Cardiac muscle cell (in vitro differentiated cells and primary cell): Measurements from ENCODE around the gene ANKRD2. TPM values are rescaled to one million over a fixed set of nuclear protein-coding genes. Genes with fewer than 3 reads are reported as not detected.

Source experiments
- DNase-seq, 2 donors: peaks; one replicate each; pipeline versions ENCODE4 v3.0.0 to v3.0.0-alpha.2; 2010 to 2017; ENCODE audit warnings: low read depth in 1 of 2, low spot score in 1 of 2
- H3K27ac ChIP-seq: fragments of 200-600 bp; sonication (generic); 2 replicates; pipeline ENCODE4 v1.5.1; 2016
- H3K27me3 ChIP-seq: fragments of 200-600 bp; sonication (generic); 2 replicates; pipeline ENCODE4 v1.6.0; 2016; ENCODE audit warnings: control low read depth
- H3K36me3 ChIP-seq: fragments of 200-600 bp; sonication (generic); 2 replicates; pipeline ENCODE4 v1.5.1; 2016; ENCODE audit warnings: control low read depth
- H3K4me1 ChIP-seq: fragments of 200-600 bp; sonication (generic); 2 replicates; pipeline ENCODE4 v1.8.1; 2017; ENCODE audit warnings: low read depth, mild to moderate bottlenecking, mixed run types
- H3K4me3 ChIP-seq: fragments of 200-600 bp; sonication (generic); 2 replicates; pipeline ENCODE4 v1.5.1; 2016; ENCODE audit warnings: mild to moderate bottlenecking
- H3K9me3 ChIP-seq: fragments of 200-600 bp; sonication (generic); 2 replicates; pipeline ENCODE4 v1.5.1; 2017; ENCODE audit warnings: low read depth, mild to moderate bottlenecking, control low read depth
- CTCF ChIP-seq: IDR thresholded peaks from 2 replicates; pipeline ENCODE4 v1.5.1; 2012; ENCODE audit warnings: low read depth, mild to moderate bottlenecking, low read length
- polyA plus RNA-seq: library from polyadenylated mRNA; unstranded; fragments of >200 nt; fragmentation: Nextera tagmentation; extraction: Ambion mirVana; gene quantifications from 2 replicates; pipeline ENCODE4 v1.2.1, GENCODE V29; 2016
- total RNA-seq: library from RNA; depleted of rRNA; stranded (reverse); fragments of >200 nt; gene quantifications from 2 replicates; pipeline ENCODE4 v1.2.3, GENCODE V29; 2016

The ANKRD2 gene
- total and polyA plus RNA-seq, 2 experiments from 2014 or later, result not detected

DNA sequence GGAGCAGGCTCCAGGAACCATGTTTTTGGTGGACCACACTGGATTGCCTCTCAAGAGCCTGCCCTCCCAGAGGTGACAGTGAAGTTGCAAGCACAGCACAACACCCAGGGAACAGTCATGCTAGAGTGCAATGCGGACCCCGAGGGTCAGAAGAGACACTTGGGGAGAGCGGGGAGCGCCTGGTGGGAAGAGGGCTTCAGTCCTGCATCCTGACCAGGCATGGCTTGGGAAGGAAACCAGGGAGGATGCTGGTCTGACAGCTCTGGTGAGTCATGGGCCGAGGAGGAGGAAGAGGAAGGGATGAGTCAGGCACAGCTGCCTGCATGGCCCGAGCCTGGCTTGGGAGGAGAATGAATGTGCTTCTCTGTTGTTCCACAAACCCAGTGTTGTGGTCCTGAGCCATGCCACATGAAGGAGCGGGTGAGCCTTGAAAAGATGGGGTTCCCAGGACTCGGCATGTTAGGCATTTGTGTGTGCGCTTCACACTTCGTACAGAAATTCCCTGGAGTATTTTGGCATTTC is 29.5 kb upstream of the ANKRD2 start:
- H3K27ac ChIP-seq, result no peak overlapping the region
- H3K4me1 ChIP-seq, result peaks cover 3% of the 10 kb centered on the region
- no peaks in the 10 kb centered on the region for H3K27me3 ChIP-seq
- no peaks in the 10 kb centered on the region for H3K36me3 ChIP-seq
- peak in 1 of 2 donors; percentile 97 for DNase-seq
- H3K4me3 ChIP-seq, result no peak overlapping the region
- TF ChIP-seq CTCF, result no peak
- H3K9me3 ChIP-seq, result no peaks in the 10 kb centered on the region

- Histone ChIP-seq H3K9me3 (no peaks in the 10 kb centered on the region), H3K36me3 (no peaks in the 10 kb centered on the region), H3K4me3 (no peak overlapping the region), H3K27ac (no peak overlapping the region), H3K4me1 (peaks cover 24% of the 10 kb centered on the region), H3K27me3 (no peaks in the 10 kb centered on the region)
- TF ChIP-seq CTCF, result no peak
- no peak for DNase-seq
Measured at GRCh38 chr10:97546456-97547270, 25.9 kb upstream of the ANKRD2 start.

DNA sequence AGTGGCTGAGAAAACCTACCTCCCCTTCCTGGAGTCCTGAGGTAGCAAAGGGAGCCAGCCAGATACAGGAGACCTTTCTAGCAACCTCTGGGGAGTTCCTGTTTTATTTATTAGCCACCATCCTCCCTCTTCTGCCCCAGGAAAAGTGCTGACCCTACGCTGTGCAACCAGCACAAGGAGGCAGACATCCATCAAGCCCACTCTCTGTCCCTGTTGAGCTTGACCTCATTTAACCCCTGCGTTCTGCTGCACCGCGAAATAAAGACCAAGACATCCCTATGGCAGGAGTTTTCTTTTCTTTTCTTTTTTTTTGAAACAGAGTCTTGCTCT is 25.3 kb upstream of the ANKRD2 start:
- Histone ChIP-seq H3K4me1 (peaks cover 25% of the 10 kb centered on the region), H3K36me3 (no peaks in the 10 kb centered on the region), H3K4me3 (no peak overlapping the region), H3K27me3 (no peaks in the 10 kb centered on the region), H3K9me3 (no peaks in the 10 kb centered on the region), H3K27ac (no peak overlapping the region)
- no peak for TF ChIP-seq CTCF
- DNase-seq, result no peak

DNA sequence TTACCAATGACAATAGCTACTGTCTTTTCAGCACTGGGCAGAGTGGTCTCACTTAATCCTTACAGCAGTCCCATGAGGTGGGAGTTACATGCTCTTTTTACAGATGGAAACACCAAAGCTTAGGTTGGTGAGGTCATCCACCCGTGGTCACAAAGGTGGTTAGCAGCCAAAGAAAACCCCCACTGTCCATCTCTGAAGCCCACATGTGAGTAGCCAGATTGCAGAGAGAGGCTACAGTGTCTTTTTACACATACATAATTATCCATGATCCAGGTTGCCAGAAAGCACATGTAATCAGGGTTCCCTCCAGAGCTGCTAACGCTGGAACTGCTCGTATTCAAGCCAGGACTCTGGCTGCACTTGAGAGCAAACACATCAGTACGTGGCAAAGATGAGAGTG is 24.6 kb upstream of the ANKRD2 start:
- TF ChIP-seq CTCF, result no peak
- Histone ChIP-seq H3K27me3 (no peaks in the 10 kb centered on the region), H3K36me3 (no peaks in the 10 kb centered on the region), H3K4me1 (peaks cover 25% of the 10 kb centered on the region), H3K27ac (no peak overlapping the region), H3K9me3 (no peaks in the 10 kb centered on the region), H3K4me3 (no peak overlapping the region)
- DNase-seq, result no peak

DNA sequence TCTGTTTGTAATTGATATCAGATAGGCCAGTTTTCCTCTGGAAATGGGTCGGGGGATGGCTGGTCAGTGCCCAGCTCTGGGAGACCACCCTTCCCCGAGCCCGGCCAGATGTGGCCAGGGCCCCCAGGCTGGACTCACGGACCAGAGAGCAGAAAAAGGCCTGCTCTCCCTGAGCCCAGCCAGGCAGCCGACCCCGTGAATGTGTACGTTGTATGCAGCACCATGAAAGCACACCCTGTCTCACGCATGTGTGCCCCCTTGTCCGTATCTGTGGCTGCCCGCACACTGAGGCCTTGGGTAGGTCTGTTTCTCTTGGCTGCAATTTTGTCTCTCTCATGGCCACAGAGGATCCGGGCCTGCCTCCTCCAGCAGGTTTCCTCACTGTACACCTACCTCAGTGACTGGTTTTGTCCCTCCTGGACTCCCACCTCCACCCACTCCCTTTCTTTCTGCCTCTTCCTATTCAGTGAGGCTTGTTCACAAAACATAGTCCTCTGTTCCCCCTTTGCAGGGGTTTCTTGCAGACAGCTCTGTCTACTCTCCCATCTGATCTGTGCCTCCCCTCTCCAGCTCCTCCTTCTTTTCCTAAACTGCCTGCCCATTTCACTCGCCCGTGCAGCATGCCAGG is 23.6 kb upstream of the ANKRD2 start:
- Histone ChIP-seq H3K27me3 (no peaks in the 10 kb centered on the region), H3K9me3 (no peaks in the 10 kb centered on the region), H3K36me3 (no peaks in the 10 kb centered on the region), H3K4me1 (peaks cover 25% of the 10 kb centered on the region), H3K4me3 (no peak overlapping the region), H3K27ac (no peak overlapping the region)
- DNase-seq, result no peak
- no peak for TF ChIP-seq CTCF
